ENCODE measurements around the gene TMEM151A. TPM values are rescaled to one million over a fixed set of nuclear protein-coding genes. Genes with fewer than 3 reads are reported as not detected.
"Not testable (repeated sequence)": the region's sequence is repeated elsewhere in the genome, so short reads cannot be mapped to it uniquely, and the experiment has no call there.

Gene TMEM151A
- total and polyA plus RNA-seq, 11 donors = 0.08 to 7.9 (median 0.12) TPM; not detected in 5

DNA sequence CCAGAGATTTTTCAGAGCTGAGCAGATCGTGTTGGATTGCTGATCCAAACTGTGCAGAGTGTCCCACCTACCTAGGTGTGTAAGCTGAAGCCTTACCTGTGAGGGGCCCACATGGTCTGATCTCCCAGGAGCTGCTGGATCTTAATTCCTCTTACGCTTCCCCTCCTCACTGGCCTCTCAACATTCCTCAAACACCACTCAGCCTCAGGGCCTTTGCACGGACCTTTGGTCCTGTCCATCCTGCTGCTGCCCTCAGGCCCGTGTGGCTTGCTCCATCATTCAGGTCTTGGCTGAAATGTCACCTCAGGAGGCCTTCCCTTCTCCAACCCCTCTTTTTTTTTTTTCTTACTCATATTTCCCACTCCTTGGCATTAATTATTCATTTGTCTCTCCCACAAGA lies 44.4 kb upstream of the TMEM151A start:
- Histone ChIP-seq H3K36me3 (peaks cover 0 to 33% (median 23%) of the 10 kb centered on the region in 9 donors), H3K9me3 (no peaks in the 10 kb centered on the region), H3K27me3 (no peaks in the 10 kb centered on the region), H3K4me1 (peaks cover 0 to 3% (median 0%) of the 10 kb centered on the region in 12 donors), H3K27ac (no peak overlapping the region), H3K4me3 (no peak overlapping the region)
- no peak for ATAC-seq
- intact Hi-C loops (cut with DNase I) = no loop called here
- WGBS, 4 donors = 89 to 93% (median 92%) methylated on average over 4 of the region's 4 CpGs
- TF ChIP-seq, protein P1, sequence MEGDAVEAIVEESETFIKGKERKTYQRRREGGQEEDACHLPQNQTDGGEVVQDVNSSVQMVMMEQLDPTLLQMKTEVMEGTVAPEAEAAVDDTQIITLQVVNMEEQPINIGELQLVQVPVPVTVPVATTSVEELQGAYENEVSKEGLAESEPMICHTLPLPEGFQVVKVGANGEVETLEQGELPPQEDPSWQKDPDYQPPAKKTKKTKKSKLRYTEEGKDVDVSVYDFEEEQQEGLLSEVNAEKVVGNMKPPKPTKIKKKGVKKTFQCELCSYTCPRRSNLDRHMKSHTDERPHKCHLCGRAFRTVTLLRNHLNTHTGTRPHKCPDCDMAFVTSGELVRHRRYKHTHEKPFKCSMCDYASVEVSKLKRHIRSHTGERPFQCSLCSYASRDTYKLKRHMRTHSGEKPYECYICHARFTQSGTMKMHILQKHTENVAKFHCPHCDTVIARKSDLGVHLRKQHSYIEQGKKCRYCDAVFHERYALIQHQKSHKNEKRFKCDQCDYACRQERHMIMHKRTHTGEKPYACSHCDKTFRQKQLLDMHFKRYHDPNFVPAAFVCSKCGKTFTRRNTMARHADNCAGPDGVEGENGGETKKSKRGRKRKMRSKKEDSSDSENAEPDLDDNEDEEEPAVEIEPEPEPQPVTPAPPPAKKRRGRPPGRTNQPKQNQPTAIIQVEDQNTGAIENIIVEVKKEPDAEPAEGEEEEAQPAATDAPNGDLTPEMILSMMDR (IDR thresholded peaks at IDR 0.05) = no peak
- DNase-seq = no peak

DNA sequence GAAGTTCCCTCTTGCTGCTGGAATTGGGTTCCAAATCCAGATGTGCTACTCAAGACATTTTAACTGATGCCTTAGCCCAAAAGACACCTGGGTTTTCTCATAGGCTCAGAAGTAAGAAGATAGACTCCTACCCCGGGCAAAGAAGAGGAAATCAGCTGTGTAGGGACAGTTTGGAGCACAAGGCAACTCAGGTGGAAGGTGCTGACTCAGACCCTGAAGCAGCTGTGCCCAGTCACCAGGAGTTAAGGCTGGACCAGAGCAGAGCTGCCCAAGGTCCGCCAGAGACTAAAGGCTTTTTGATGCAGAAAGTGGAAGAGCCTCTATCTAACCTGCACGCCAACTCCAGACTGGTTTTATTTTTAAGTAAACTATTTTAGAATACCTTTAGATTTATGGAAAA lies 43.9 kb upstream of the TMEM151A start:
- Histone ChIP-seq H3K4me1 (peaks cover 0 to 5% (median 0%) of the 10 kb centered on the region in 12 donors), H3K9me3 (no peaks in the 10 kb centered on the region), H3K27ac (no peak overlapping the region), H3K36me3 (peaks cover 0 to 28% (median 19%) of the 10 kb centered on the region in 9 donors), H3K4me3 (no peak overlapping the region), H3K27me3 (no peaks in the 10 kb centered on the region)
- no peak for TF ChIP-seq POLR2A (IDR thresholded peaks at IDR 0.05)
- TF ChIP-seq, protein P1 (IDR thresholded peaks at IDR 0.05) = no peak
- DNase-seq = no peak
- WGBS, 4 donors = 88 to 91% (median 90%) methylated on average over 3 of the region's 3 CpGs
- ATAC-seq = no peak
- intact Hi-C loops (cut with DNase I) = no loop called here

DNA sequence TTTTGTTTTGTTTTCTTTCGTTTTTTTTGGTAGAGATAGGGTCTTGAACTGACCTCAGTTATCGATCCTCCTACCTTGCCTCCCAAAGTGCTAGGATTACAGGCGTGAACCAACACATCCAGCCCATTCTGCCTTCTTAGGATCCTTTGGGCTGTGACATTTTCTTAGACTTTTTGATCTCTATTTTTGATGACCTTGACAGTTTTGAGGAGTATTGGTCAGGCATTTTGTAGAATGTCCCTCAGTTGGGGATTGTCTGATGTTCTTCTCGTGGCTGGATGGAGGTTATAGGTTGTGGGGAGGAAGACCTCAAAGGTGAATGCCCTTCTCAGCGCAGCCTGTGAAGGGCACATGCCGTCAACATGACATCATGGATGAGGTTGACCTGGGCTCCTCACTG lies 42.8 kb upstream of the TMEM151A start:
- TF ChIP-seq, protein P1 (IDR thresholded peaks at IDR 0.05) = no peak
- no peak for TF ChIP-seq POLR2A (IDR thresholded peaks at IDR 0.05)

GRCh38 chr11:66251809-66252208 lies 39.9 kb upstream of the TMEM151A start:
- TF ChIP-seq, protein P1 (IDR thresholded peaks at IDR 0.05) = no peak
- no peak for TF ChIP-seq POLR2A (IDR thresholded peaks at IDR 0.05)
- Histone ChIP-seq H3K36me3 (peaks cover 0 to 9% (median 0%) of the 10 kb centered on the region in 9 donors), H3K27me3 (peaks cover 0 to 2% (median 0%) of the 10 kb centered on the region in 9 donors), H3K27ac (no peak overlapping the region), H3K9me3 (no peaks in the 10 kb centered on the region), H3K4me1 (peaks cover 0 to 11% (median 3%) of the 10 kb centered on the region in 12 donors), H3K4me3 (no peak overlapping the region)
- intact Hi-C loops (cut with DNase I) = no loop called here
- 78 to 86% (median 79%) methylated on average over 7 of the region's 7 CpGs for WGBS, 4 donors
- DNase-seq (no peak), ATAC-seq (no peak)

More for the DNA sequence above, 42.8 kb upstream of the TMEM151A start:
- no peaks in the 10 kb centered on the region for H3K27me3 ChIP-seq
- H3K27ac ChIP-seq = no peak overlapping the region
- no peak for DNase-seq
- H3K4me3 ChIP-seq = no peak overlapping the region
- no peak for ATAC-seq
- intact Hi-C loops (cut with DNase I) = no loop called here
- WGBS, 4 donors = 84 to 94% (median 89%) methylated on average over 6 of the region's 6 CpGs
- H3K36me3 ChIP-seq = peaks cover 0 to 20% (median 10%) of the 10 kb centered on the region in 9 donors
- no peaks in the 10 kb centered on the region for H3K9me3 ChIP-seq
- peaks cover 0 to 6% (median 0%) of the 10 kb centered on the region in 12 donors for H3K4me1 ChIP-seq

- DNase-seq; H3K36me3 ChIP-seq; H3K9me3 ChIP-seq; H3K4me3 ChIP-seq; H3K27me3 ChIP-seq; ATAC-seq; intact Hi-C loops (cut with DNase I); H3K27ac ChIP-seq: not testable (repeated sequence)
- peaks cover 0 to 16% (median 9%) of the 10 kb centered on the region in 12 donors for H3K4me1 ChIP-seq
- WGBS, 4 donors = 34 to 52% (median 47%) methylated on average over 6 of the region's 6 CpGs
These were observed 38.6 kb upstream of the TMEM151A start for GRCh38 chr11:66253081-66253480.
